HL-60/S4 treated with retinoic acid at 250 ng/mL for 4 days and 3 days (cell line): ENCODE results near the gene MATN1.
"Not testable (repeated sequence)": the region's sequence is repeated elsewhere in the genome, so short reads cannot be mapped to it uniquely, and the experiment has no call there.

Experiments used
- in situ Hi-C: fragments of 300-500 bp; cut with MboI; formaldehyde crosslinking; loops from 2 replicates; pipeline ENCODE4 v1.7.0; 2022; ENCODE audit warnings: low sequenced_read_pairs

The MATN1 gene, protein sequence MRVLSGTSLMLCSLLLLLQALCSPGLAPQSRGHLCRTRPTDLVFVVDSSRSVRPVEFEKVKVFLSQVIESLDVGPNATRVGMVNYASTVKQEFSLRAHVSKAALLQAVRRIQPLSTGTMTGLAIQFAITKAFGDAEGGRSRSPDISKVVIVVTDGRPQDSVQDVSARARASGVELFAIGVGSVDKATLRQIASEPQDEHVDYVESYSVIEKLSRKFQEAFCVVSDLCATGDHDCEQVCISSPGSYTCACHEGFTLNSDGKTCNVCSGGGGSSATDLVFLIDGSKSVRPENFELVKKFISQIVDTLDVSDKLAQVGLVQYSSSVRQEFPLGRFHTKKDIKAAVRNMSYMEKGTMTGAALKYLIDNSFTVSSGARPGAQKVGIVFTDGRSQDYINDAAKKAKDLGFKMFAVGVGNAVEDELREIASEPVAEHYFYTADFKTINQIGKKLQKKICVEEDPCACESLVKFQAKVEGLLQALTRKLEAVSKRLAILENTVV

DNA sequence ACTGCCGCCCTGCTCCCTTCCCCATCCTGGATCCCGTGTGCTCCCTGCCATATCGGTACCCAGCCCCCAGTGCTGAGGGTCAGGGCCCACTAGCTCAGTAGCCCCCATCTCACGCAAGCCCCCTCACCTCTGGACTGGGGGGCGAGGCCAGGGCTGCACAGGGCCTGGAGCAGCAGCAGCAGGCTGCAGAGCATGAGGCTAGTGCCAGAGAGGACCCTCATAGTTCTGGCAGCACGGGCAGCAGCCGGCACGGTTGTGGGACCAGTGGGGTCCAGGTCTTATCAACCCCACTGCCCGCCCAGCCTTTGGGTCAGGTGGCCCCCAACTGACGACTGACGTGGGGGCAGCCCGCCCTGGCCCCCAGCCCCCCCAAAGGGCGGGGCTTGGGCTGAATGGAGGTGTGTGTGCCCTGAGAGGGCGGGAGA is at the start of gene MATN1:
Gene MATN1, minus strand, starts transcription at position 255 of the 425 bp plus-strand sequence. Its CDS starts 34 bp downstream, at position 221.
- in situ Hi-C loops, result loop anchor here (5.0 to 10.0 kb wide), 2 partner anchors 39 to 191 kb away; no protein-coding TSS in a partner anchor

GRCh38 chr1:30771005-30771404 is 47.6 kb upstream of the MATN1 start:
- in situ Hi-C loops, result no loop called here

DNA sequence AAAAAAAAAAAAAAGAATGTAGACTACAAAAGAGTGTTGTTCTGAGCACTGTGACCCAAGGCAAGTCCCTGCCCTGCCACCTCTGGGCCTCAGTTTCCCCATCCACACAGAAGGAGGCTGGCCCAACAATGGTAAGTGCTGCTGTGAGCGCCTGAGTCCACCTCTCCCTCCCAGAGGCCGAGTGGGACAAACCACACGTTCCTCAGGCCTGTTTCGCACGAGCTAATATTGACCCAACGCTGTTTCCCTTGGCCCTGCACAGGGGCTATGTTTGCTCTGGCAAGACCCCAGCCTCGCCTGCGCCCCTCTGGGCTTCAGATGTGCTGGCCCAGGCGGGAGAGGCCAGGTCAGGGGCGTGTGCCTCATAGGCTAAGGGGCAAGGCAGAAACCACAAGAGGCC is 46.8 kb upstream of the MATN1 start:
- in situ Hi-C loops, result no loop called here

DNA sequence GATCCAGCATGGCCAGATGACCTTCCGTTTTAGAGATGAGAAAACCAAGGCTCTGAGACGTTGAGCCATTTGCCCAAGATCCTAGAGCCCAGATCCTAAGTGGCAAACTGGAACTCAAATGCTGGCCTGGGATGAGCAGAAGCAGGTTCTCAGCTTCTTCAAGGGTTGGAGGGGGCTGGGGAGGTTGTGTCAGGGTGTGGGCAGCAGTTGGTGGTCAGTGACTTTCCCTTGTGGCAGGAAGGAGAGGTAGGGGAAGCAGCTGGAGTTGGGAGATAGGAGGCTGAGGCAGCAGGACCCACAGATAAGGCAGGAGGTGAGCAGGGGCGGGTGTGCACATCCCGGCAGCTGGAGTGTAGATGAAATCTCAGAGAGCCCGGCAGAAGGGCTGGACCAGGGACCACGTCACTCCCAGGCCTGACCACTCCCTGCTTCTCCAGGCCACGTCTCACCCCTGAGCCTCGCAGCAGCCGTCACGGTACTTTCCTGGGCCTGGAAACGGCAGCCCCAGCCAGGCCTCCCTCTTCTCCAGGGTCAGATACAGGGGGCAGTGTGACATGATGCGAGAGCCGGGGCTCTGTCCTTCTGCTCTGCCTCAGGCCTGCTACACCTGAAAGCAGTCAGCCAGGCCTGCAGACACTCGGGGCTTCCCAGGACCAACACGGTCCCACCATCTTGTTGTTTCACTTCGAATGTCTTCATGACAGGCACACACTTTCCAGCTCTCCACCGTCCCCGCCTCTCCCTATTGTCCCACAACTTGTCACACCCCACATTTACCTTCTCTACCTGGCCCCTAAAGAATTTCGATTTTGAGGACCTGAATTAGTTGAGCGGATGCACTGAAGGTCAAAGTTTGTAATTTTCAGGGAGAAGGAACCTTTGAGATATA is 45.7 kb upstream of the MATN1 start:
- in situ Hi-C loops, result no loop called here

DNA sequence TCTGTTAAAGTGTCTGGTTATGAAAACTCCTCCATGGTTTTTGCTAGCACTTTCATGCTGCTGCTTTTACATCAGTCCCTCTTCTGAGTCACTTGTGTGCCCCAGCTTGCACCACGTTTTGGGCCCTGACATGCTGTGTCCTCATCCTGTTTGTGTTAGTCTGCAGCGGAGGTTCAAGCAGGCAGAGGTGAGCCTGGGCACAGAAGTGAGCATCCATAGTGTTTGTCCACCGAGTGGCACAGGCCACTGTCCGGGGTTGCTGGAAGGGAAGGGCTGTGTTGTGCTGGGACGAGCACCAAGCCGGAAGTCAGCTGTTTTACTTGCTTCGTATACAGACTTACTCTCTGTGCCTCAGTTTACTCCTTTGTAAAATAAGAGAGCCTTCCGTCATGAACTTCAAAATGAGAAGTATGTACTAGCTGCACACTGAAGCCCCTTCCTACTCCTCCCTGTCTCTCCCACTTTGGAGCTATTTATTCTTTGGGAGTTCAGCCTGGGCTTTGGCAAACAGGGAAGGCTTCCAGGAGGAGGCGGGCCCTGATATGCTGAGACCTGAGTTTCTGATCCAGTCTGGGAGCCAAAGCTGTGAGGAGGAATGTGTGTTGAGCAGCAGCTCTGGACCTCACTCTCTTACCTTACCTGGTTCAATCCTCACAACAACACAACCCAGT is 44.9 kb upstream of the MATN1 start:
- in situ Hi-C loops, result no loop called here

DNA sequence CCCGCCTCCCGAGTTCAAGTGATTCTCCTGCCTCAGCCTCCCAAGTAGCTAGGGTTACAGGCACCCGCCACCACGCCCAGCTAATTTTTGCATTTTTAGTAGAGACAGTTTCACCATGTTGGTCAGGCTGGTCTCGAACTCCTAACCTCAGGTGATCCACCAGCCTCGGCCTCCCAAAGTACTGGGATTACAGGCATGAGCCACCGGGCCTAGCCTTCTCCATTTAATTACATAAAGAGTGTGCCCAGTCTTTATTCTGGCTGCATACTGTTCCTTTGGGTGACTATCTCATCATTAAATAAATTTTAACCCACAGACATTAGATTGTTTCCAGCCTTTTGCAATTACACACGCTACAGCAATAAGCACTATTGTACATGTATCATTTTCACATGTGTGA is 43.6 kb upstream of the MATN1 start:
- in situ Hi-C loops, result not testable (repeated sequence)

- in situ Hi-C loops, result no loop called here
Measured at GRCh38 chr1:30765556-30766434, 42.4 kb upstream of the MATN1 start.

GRCh38 chr1:30764939-30765555 is 41.7 kb upstream of the MATN1 start:
- in situ Hi-C loops, result loop anchor here (5.0 kb wide), 1 partner anchor 43 kb away; the partner anchor contains the start of gene MATN1

DNA sequence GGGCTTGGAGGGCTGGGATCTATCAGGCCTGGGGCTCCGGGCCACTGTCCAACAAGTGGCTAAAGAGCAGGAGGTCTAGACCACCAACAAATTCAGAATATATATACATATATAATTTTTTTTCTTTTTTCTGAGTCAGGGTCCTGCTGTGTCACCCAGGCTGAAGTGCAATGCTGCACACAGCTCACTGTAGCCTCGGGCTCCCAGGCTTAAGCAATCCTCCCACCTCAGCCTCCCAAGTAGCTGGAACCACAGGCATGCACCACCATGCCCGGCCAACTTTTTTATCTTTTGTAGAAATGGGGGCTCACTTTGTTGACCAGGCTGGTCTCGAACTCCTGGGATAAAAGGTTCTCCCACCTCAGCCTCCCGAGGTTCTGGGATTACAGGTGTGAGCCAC is 41.0 kb upstream of the MATN1 start:
- in situ Hi-C loops, result loop anchor here (5.0 kb wide), 1 partner anchor 42 kb away; the partner anchor contains the start of gene MATN1

GRCh38 chr1:30763651-30764248 is 40.4 kb upstream of the MATN1 start:
- in situ Hi-C loops, result loop anchor here (5.0 kb wide), 1 partner anchor 41 kb away; the partner anchor contains the start of gene MATN1

- in situ Hi-C loops, result loop anchor here (5.0 kb wide), 1 partner anchor 41 kb away; the partner anchor contains the start of gene MATN1
Measured at GRCh38 chr1:30762930-30763650, 39.7 kb upstream of the MATN1 start.

DNA sequence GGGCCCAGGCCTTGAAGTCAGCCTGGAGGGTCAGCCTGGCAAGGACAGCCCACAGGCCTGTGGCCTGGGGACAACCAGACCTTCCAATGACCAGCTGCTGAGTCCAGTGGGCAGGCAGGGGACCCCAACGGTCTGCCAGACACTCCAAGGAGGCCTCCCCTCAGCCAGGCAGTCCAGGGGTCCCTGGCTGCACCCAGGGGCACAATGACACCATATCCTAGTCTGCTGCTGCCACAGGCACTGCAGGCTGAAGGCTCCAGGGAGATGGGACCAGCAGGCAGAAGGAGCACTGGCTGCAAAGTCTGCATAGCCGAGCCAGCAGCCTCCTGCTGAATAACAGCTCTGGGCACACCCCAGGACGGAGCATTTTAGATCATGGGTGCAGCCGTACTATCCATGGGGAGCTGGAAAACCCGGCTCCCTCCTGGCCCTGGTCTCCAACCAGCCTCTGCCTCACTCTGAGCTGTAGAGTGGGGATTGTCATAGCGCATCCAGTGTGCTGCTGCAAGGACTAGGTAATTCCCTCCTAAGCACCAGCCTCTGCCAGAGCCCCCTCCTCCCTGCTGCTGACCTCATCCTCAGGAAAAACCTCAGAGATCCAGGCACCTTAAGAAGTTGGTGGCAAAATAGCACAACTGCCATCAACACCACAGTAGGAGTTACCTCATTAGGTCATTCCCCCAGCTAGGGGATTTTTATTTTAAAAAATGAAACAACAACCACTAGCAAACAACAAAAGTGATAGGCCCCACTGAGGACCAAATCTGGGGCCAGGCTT is 39.0 kb upstream of the MATN1 start:
- in situ Hi-C loops, result loop anchor here (5.0 kb wide), 1 partner anchor 40 kb away; the partner anchor contains the start of gene MATN1

- in situ Hi-C loops, result loop anchor here (5.0 kb wide), 1 partner anchor 39 kb away; the partner anchor contains the start of gene MATN1
Measured at GRCh38 chr1:30761381-30762151, 38.2 kb upstream of the MATN1 start.

DNA sequence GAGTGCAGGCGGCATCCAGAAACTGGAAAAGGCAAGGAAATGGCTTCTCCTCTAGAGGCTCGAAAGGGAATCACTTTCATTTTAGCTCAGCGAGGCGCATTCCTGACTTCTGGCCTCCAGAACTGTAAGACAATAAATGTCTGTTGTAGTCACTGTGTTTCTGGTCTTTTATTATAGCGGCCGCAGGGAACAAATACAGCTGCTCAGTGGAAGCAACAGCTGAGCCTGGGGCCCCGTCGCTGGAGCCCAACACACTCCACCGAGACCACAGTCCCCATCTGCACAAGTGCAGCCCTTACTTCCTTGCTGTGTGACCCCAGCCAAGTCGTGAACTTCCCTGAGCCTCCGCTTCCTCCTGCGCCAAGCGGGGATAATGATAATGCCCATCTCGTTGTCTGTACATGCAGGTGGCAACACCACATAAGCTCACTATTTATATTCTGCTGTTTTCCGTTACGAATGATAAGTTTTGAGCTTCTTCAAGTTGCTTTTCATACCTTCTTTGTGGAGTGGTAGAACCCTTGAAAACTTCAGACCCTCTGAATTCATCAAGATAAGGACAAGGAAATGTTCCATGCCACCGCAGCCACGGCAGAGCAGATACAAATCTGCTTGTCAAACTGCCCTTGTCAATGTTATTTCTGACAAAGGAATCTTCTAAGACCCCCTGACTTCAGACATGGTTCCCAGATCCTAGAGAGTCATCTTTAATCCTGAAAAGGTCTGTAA is 37.4 kb upstream of the MATN1 start:
- in situ Hi-C loops, result loop anchor here (5.0 kb wide), 1 partner anchor 38 kb away; the partner anchor contains the start of gene MATN1

DNA sequence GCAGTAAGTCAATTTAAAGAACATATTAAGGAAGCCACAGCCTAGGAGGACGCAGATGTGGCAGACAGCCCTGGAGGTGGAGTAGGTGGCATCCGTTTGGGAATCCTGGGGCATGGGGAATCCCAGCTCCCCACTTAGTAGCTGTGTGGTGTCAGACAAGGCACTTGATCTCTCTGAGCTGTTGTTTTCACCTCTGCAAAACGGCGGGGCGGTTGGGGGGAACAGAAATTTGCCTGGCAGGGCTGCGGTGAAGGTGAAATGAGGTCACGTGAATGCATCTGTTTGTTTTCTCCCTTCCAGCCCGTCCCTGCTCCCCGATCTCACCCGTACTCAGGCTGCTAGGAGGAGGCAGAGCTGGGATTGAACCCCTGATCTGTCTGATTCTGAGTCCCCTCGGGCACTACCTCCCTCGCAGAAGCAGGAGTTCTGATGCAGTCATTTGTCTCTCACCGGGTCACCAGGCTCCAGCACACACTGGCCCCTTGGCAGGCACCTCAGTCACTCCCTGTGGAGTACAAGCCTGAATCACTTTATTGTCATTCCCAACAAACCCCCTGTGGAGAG is 36.4 kb upstream of the MATN1 start:
- in situ Hi-C loops, result loop anchor here (5.0 kb wide), 1 partner anchor 37 kb away; the partner anchor contains the start of gene MATN1
